PFSK-1 (cell line): ENCODE data around the gene NUDCD2.

Experiments
- FOXP2 ChIP-seq: optimal IDR thresholded peaks from 2 replicates; pipeline ENCODE3; 2011; ENCODE audit warnings: borderline replicate concordance, control low read depth, inconsistent platforms; ENCODE audit not compliant: insufficient read depth; ENCODE audit errors: extremely low read length, extremely low read depth
- POLR2AphosphoS5 ChIP-seq: IDR thresholded peaks from 2 replicates; pipeline ENCODE4 v1.6.1; 2012; ENCODE audit warnings: low read depth, mild to moderate bottlenecking, control low read depth, low read length, moderate library complexity
- REST ChIP-seq, 2 experiments: IDR thresholded peaks; 2 replicates each; pipeline versions ENCODE4 v1.6.1 to v1.8.0; 2011 to 2012; ENCODE audit warnings: low read depth in 2 of 2, low read length in 2 of 2, control low read depth in 1 of 2, inconsistent platforms in 1 of 2, mild to moderate bottlenecking in 1 of 2, moderate library complexity in 1 of 2; ENCODE audit not compliant: insufficient read depth in 1 of 2
- SIN3A ChIP-seq: IDR thresholded peaks from 2 replicates; pipeline ENCODE4 v1.6.1; 2012; ENCODE audit warnings: mild to moderate bottlenecking, low read length, moderate library complexity, borderline replicate concordance; ENCODE audit not compliant: insufficient read depth
- TAF1 ChIP-seq: IDR thresholded peaks from 2 replicates; pipeline ENCODE4 v1.6.1; 2012; ENCODE audit warnings: low read length, control low read depth, borderline replicate concordance; ENCODE audit not compliant: insufficient read depth

The NUDCD2 gene

GRCh38 chr5:163447875-163448274, 12.0 kb downstream of the NUDCD2 start:
- TF ChIP-seq SIN3A (no peak), TAF1 (no peak), FOXP2 (no peak), POLR2AphosphoS5 (no peak), REST (IDR thresholded peaks at IDR 0.05; ENCODE audit: insufficient read depth in 1 of 2, low read depth in 2 of 2, low read length in 2 of 2) (no peak)

GRCh38 chr5:163447191-163447590, 12.7 kb downstream of the NUDCD2 start:
- TF ChIP-seq REST (IDR thresholded peaks at IDR 0.05; ENCODE audit: insufficient read depth in 1 of 2, low read depth in 2 of 2, low read length in 2 of 2) (no peak), POLR2AphosphoS5 (no peak), SIN3A (no peak), TAF1 (no peak), FOXP2 (no peak)

GRCh38 chr5:163445345-163445744, 14.6 kb downstream of the NUDCD2 start:
- no peak for TF ChIP-seq TAF1
- no peak for TF ChIP-seq POLR2AphosphoS5
- TF ChIP-seq REST (IDR thresholded peaks at IDR 0.05; ENCODE audit: insufficient read depth in 1 of 2, low read depth in 2 of 2, low read length in 2 of 2): no peak
- no peak for TF ChIP-seq SIN3A
- no peak for TF ChIP-seq FOXP2

- TF ChIP-seq FOXP2 (no peak), SIN3A (no peak), REST (IDR thresholded peaks at IDR 0.05; ENCODE audit: insufficient read depth in 1 of 2, low read depth in 2 of 2, low read length in 2 of 2) (no peak), POLR2AphosphoS5 (no peak), TAF1 (no peak)
Observed at GRCh38 chr5:163444526-163444925, 15.4 kb downstream of the NUDCD2 start.

GRCh38 chr5:163440954-163441353, 18.9 kb downstream of the NUDCD2 start:
- TF ChIP-seq POLR2AphosphoS5: no peak
- no peak for TF ChIP-seq SIN3A
- TF ChIP-seq TAF1: no peak
- no peak for TF ChIP-seq REST (IDR thresholded peaks at IDR 0.05; ENCODE audit: insufficient read depth in 1 of 2, low read depth in 2 of 2, low read length in 2 of 2)
- TF ChIP-seq FOXP2: no peak
